ENCODE measurements around the gene EIF2B5.

DNA sequence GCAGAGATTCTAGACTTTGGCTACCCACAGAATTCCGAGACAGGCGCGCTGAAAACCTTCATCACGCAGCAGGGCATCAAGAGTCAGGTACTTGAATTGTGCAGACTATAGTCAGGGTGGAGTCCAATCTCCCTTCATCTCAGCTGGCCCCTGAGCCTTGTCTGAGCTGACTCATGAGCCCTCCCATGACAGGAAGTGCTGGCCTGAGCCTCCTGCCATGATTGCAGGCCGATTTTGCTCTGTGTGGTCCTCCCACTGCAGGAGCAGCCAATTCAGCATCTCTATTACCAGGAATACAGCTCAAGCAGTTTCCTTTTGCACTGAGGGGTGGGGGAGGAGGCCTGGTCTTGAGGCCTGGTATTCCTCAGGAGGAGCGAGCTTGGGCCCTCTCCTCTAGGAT lies 45.0 kb downstream of the EIF2B5 start:
- TF ChIP-seq, protein P1, sequence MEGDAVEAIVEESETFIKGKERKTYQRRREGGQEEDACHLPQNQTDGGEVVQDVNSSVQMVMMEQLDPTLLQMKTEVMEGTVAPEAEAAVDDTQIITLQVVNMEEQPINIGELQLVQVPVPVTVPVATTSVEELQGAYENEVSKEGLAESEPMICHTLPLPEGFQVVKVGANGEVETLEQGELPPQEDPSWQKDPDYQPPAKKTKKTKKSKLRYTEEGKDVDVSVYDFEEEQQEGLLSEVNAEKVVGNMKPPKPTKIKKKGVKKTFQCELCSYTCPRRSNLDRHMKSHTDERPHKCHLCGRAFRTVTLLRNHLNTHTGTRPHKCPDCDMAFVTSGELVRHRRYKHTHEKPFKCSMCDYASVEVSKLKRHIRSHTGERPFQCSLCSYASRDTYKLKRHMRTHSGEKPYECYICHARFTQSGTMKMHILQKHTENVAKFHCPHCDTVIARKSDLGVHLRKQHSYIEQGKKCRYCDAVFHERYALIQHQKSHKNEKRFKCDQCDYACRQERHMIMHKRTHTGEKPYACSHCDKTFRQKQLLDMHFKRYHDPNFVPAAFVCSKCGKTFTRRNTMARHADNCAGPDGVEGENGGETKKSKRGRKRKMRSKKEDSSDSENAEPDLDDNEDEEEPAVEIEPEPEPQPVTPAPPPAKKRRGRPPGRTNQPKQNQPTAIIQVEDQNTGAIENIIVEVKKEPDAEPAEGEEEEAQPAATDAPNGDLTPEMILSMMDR (IDR thresholded peaks at IDR 0.05 in 4 of 5, conservative IDR thresholded peaks at IDR 0.05 in 1 of 5) = no peak
- TF ChIP-seq POLR2A (IDR thresholded peaks at IDR 0.05) = no peak
